ENCODE measurements around the gene FHIP2A. TPM values are rescaled to one million over a fixed set of nuclear protein-coding genes. Genes with fewer than 3 reads are reported as not detected.
"Not testable (repeated sequence)": the region's sequence is repeated elsewhere in the genome, so short reads cannot be mapped to it uniquely, and the experiment has no call there.

The FHIP2A gene
- total RNA-seq, 1 experiment from 2014 or later: 20.7 TPM

- RAD21 ChIA-PET (ENCODE audit: low non-redundant PET in 1 of 2, low total read pairs in 2 of 2, uncharacterized antibody in 2 of 2, unreplicated experiment in 2 of 2); H3K27ac ChIP-seq (ENCODE audit: low read depth, low read length); BruUV-seq (replicated peaks); H3K9ac ChIP-seq (ENCODE audit: low read length); H3K4me3 ChIP-seq (replicated peaks in 1 of 2; ENCODE audit: low read depth in 1 of 2, low read length in 2 of 2); H3K9me2 ChIP-seq (ENCODE audit: insufficient read depth); DNase-seq (ENCODE audit: low read depth, low spot score); intact Hi-C loops (cut with micrococcal nuclease); H3K79me2 ChIP-seq (ENCODE audit: insufficient read depth, low read length); H3K27me3 ChIP-seq (ENCODE audit: insufficient read depth, low read length); POLR2A ChIA-PET; H4K20me1 ChIP-seq (ENCODE audit: insufficient read depth); H2AFZ ChIP-seq (ENCODE audit: low read depth, low read length, poor library complexity, severe bottlenecking); H3K9me3 ChIP-seq (ENCODE audit: control insufficient read depth in 1 of 2, insufficient read depth in 1 of 2, low read depth in 1 of 2, low read length in 2 of 2); ATAC-seq; H3K4me2 ChIP-seq (ENCODE audit: low read length); H3K4me1 ChIP-seq (ENCODE audit: control insufficient read depth in 1 of 2, insufficient read depth in 2 of 2, low read length in 2 of 2): not testable (repeated sequence)
- CTCF ChIA-PET: interaction anchor here (0.7 kb wide), 1 partner anchor 14 kb away, joined by 3 read pairs; no protein-coding TSS in a partner anchor
- peaks cover 7 to 26% of the 10 kb centered on the region in 2 experiments for H3K36me3 ChIP-seq (ENCODE audit: control insufficient read depth in 1 of 2, insufficient read depth in 2 of 2, low read length in 2 of 2)
Observed at GRCh38 chr10:114857288-114857565, 35.6 kb downstream of the FHIP2A start.

GRCh38 chr10:114857922-114858629 lies 36.5 kb downstream of the FHIP2A start:
- H3K4me1 ChIP-seq (ENCODE audit: control insufficient read depth in 1 of 2, insufficient read depth in 2 of 2, low read length in 2 of 2): no peaks in the 10 kb centered on the region
- CTCF ChIA-PET: interaction anchor here (1.0 to 1.5 kb wide), 2 partner anchors 21 to 36 kb away, joined by 3 to 4 read pairs; partner anchors contain the start of gene FHIP2A
- H3K4me2 ChIP-seq (ENCODE audit: low read length): no peak overlapping the region
- no peaks in the 10 kb centered on the region; the same call in 1 of the 2 replicates for H4K20me1 ChIP-seq (ENCODE audit: insufficient read depth)
- no peak overlapping the region for H3K4me3 ChIP-seq (replicated peaks in 1 of 2; ENCODE audit: low read depth in 1 of 2, low read length in 2 of 2)
- RAD21 ChIA-PET (ENCODE audit: low non-redundant PET in 1 of 2, low total read pairs in 2 of 2, uncharacterized antibody in 2 of 2, unreplicated experiment in 2 of 2): no interaction called here
- no peaks in the 10 kb centered on the region for H3K79me2 ChIP-seq (ENCODE audit: insufficient read depth, low read length)
- H3K9me2 ChIP-seq (ENCODE audit: insufficient read depth): no peaks in the 10 kb centered on the region
- no peak overlapping the region for H2AFZ ChIP-seq (ENCODE audit: low read depth, low read length, poor library complexity, severe bottlenecking)
- H3K9me3 ChIP-seq (ENCODE audit: control insufficient read depth in 1 of 2, insufficient read depth in 1 of 2, low read depth in 1 of 2, low read length in 2 of 2): no peaks in the 10 kb centered on the region
- intact Hi-C loops (cut with micrococcal nuclease): no loop called here
- POLR2A ChIA-PET: no interaction called here
- BruUV-seq (replicated peaks): no TSS peak
- H3K9ac ChIP-seq (ENCODE audit: low read length): no peak overlapping the region
- no peak overlapping the region for H3K27ac ChIP-seq (ENCODE audit: low read depth, low read length)
- TF ChIP-seq CBX3 (IDR thresholded peaks at IDR 0.05; ENCODE audit: low read depth) (no peak), REST (IDR thresholded peaks at IDR 0.05; ENCODE audit: low read depth) (no peak), EZH2phosphoT487 (IDR thresholded peaks at IDR 0.05; ENCODE audit: borderline replicate concordance) (no peak), POLR2A (IDR thresholded peaks at IDR 0.05; ENCODE audit: borderline replicate concordance, extremely low read depth, insufficient read depth, insufficient read length) (no peak), CTCF (IDR thresholded peaks at IDR 0.05 in 2 of 3, conservative IDR thresholded peaks at IDR 0.05 in 1 of 3; ENCODE audit: borderline replicate concordance in 1 of 3, insufficient read depth in 1 of 3, low read depth in 2 of 3, low read length in 2 of 3) (no peak), ELF1 (IDR thresholded peaks at IDR 0.05; ENCODE audit: borderline replicate concordance, low read depth) (no peak), SIN3A (IDR thresholded peaks at IDR 0.05; ENCODE audit: low read depth) (no peak), YY1 (IDR thresholded peaks at IDR 0.05; ENCODE audit: extremely low read depth, insufficient replicate concordance, low read depth, low read length) (no peak), TCF7L2 (IDR thresholded peaks at IDR 0.05; ENCODE audit: borderline replicate concordance, extremely low read depth, insufficient read depth, insufficient read length) (no peak), JUND (IDR thresholded peaks at IDR 0.05) (no peak), CEBPB (IDR thresholded peaks at IDR 0.05; ENCODE audit: low read depth) (no peak)
- ATAC-seq: no peak
- H3K27me3 ChIP-seq (ENCODE audit: insufficient read depth, low read length): no peaks in the 10 kb centered on the region
- H3K36me3 ChIP-seq (ENCODE audit: control insufficient read depth in 1 of 2, insufficient read depth in 2 of 2, low read length in 2 of 2): peaks cover 7 to 26% of the 10 kb centered on the region in 2 experiments
- DNase-seq (ENCODE audit: low read depth, low spot score): no peak
